NCI-H226 (cell line): ENCODE measurements around the gene CDKL2.

Source experiments
- DNase-seq: peaks from one replicate; pipeline ENCODE4 v3.0.0-alpha.2; 2015

Gene CDKL2

DNA sequence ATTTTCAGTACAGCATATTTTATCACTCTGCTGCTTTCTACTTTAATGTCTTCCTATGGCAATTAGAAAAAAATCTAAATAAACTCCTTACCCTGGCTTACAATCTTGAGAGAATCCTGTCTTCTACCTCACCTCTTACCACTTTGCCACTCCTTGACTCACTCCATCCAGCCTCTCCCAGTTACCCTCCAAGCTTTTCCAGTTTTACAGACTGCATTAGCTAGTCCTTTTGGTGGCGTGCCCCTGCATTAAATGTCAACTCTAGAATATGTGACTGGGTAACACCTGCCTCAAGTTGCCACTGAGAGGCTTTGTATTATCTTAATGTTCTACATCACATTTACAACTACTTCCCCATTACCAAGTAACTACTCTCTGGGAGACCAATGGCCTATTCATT lies 7.5 kb upstream of the CDKL2 start:
- no peak for DNase-seq

DNA sequence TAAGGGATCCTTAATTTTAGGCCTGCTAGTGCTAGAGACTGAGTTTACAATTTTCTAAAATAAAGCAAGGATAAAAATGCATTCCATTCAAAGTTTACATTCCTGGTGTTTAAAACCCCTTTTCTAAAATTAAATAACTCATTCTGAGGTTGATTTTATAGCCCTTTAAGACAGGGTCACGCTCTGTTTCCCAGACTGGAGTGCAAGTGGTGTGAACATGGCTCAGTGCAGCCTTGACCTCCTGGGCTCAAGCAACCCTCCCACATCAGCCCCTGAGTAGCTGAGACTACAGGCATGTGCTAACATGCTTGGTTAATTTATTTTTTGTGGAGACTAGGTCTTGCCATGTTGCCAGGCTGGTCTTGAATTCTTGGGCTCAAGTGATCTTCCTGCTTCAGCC lies 6.8 kb upstream of the CDKL2 start:
- DNase-seq, result no peak

GRCh38 chr4:75634951-75635350 lies 4.6 kb upstream of the CDKL2 start:
- DNase-seq, result peak; percentile 1

DNA sequence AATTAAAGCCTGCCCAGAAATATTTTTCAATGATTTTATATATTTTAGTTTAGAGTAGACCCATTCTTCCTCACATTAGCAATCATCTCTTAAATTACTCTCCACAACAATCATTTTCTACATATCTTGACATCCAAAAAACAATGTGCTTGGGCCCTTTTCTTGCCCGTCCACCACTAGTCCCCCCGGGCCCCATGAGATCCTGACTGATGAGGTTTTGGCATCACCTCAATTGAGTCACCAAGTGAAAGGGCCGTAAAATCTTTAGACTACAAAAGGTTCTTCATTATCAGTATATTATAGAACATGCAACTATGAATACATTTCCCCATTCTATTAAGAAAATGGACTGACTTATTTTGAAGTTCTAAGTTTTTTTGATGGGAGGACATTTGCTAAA lies 4.0 kb upstream of the CDKL2 start:
- DNase-seq, result peak; percentile 10

GRCh38 chr4:75633846-75634245 lies 3.5 kb upstream of the CDKL2 start:
- peak; percentile 74 for DNase-seq

DNA sequence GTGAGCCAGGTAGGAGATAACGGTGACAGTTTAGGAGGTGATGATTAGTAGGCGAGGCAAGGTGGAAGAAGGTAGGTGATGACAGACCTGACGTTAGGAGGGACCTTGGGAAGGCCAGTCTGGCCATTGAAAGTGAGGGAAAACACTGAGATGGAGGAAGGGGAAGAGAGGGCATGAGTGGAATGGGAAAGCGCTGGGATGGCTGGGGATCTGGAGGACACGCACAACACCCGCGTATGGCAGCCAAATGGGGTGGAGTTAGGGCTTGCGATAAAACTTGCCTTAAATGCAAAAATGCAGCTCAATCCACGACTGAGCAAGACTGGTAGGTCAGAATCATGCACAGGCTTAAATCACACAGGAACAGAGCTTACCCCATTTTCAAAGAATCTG lies 605 bp upstream of the CDKL2 start:
- DNase-seq, result no peak

- DNase-seq, result no peak
These were observed 1.1 kb downstream of the CDKL2 start for GRCh38 chr4:75629239-75629638.

DNA sequence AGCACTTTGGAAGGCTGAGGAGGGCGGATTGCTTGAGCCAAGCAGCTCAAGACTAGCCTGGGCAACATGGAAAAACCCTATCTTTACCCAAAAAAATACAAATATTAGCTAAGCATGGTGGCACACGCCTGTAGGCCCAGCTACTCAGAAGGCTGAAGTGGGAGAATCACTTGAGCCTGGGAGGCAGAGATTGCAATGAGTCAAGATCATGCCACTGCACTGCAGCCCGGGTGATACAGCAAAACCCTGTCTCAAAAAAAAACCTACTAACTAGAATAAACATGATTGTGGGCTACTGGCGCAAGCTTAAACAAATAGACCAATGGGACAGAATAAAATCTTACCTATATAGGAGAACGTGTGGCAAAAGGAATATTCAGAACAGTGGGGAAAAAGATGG lies 7.3 kb downstream of the CDKL2 start:
- no peak for DNase-seq

DNA sequence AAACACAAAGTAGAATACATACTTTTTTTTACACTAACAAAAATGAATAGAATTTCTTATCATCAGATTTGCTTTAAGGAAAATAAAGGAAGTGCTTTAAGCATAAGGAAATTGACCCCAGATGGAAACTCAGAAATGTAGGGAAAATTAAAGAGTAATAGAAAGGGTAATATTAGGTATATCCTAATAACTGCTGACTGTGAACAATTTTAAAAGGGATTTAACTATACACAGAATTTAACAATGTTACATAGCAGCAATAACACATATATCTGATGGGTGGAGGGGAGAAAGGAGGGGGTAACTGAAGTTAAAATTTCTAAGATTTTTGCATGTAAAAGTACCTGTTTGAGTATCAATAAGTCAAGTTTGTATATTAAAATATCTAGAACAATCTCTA lies 8.6 kb downstream of the CDKL2 start:
- DNase-seq, result no peak

- DNase-seq, result no peak
These were observed 18.0 kb downstream of the CDKL2 start for GRCh38 chr4:75612306-75612705.

DNA sequence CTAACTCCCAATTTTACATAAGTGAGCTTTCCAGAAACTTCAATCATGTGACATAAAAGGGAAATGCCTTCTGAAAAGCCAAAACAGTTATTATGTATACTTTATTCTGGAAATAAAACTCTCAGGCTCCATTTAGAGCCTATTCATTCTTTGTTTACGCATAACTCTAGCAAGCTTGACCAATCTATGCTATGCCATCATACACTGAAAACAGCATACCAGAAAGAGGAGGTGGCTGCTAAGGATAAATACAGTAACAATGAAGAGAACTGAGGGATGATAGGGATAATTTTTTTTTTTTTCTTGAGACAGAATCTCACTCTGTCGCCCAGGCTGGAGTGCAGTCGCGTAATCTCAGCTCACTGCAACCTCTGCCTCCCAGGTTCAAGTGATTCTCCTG lies 24.4 kb downstream of the CDKL2 start:
- DNase-seq, result no peak

GRCh38 chr4:75599647-75600046 lies 30.7 kb downstream of the CDKL2 start:
- no peak for DNase-seq

DNA sequence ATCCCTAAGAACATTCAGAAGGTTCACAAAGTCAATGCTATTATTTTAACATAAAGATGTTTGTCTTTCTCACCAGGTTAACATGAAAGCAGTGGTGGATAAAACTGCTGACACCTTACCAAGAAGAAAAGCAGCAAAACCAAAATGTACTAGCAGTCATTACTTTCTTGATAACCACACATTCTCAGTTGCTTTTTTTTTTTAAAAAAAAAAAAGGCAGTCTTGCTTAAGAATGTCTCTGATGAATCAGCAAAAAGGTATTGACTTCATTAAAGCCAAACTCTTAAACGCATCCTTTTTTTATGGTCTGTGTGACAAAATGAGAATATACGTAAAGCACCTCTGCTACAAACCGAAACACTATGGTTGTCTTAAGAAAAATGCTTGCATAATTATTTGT lies 31.9 kb downstream of the CDKL2 start:
- DNase-seq, result peak; percentile 3

DNA sequence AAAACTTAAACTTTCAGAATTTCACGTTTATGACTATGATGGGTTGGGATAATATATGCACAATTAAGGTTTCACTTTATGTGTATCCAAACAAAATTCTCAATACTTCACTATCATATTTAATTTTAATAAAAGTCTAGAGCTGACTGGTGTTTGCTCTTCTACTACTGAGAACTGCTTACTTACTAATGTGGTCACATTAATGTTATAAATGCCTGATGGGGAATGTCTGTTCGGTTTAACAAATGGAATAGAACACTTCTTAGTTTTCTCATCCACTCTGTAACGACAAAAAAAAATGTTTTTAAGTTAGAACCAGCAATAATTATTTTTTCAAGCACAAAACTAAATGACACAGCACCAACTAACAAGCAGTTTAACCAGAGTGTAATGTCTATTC lies 34.3 kb downstream of the CDKL2 start:
- DNase-seq, result no peak

- DNase-seq, result no peak
These were observed 36.9 kb downstream of the CDKL2 start for GRCh38 chr4:75593393-75593792.

GRCh38 chr4:75584067-75584466 lies 46.3 kb downstream of the CDKL2 start:
- DNase-seq, result peak; percentile 33

DNA sequence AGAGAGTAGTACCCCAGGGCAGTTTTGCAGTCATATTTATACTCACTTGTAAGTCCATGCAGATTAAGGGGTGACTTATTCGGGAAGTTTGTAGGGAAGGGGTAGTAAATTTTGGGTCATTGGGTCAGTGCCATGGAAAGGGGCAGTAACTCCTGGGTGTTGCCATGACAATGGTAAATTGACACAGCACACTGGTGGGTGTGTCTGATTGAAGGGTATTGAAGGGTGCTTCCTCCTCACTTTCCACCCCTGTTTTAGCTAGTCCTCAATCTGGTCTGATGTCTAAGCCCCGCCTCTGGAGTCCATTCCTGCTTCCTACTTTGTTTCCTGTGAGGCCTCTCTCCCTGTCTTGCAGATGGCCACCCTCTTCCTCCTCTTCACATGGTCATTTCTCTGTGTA lies 62.6 kb downstream of the CDKL2 start:
- no peak for DNase-seq

- DNase-seq, result no peak
These were observed 63.4 kb downstream of the CDKL2 start for GRCh38 chr4:75566911-75567310.

- no peak for DNase-seq
These were observed 64.8 kb downstream of the CDKL2 start for GRCh38 chr4:75565481-75565880.

DNA sequence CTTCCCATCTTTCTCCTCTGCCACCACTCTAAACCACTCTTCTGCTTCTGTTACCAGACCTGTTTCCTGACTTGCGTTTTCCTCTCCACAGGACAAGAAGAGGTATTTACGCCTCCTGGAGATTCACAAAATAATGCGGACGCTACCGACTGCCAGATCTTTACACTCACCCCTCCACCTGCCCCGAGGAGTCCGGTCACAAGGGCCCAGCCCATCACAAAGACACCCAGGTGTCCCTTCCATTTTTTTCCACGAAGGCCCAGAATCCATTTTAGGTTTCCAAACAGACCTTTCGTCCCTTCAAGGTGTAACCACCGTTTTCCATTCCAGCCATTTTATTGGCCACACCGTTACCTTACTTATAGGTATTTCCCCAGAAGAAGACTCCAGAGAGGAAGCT lies 66.3 kb downstream of the CDKL2 start:
- DNase-seq, result no peak

DNA sequence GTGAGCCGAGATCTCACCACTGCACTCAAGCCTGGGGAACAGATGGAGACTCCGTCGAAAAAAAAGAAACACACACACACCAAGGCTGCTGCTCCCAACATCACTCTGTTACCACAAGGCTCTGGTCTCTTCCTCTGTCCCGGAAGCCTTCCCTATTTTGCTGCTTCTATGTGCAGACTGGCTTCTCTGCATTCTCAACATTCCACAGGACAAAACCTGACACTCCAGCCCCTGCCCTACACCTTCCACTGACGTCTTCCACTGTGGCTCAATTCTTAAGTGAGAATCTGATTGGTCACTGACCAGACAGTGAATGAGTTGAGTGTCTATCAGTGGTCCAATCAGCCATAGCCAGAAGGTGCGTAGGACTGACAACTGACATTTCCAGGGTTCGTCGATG lies 68.5 kb downstream of the CDKL2 start:
- no peak for DNase-seq

- no peak for DNase-seq
These were observed 72.6 kb downstream of the CDKL2 start for GRCh38 chr4:75557696-75558095.

GRCh38 chr4:75555294-75556164 lies 74.8 kb downstream of the CDKL2 start, which contains the start of gene ODAPH:
Gene ODAPH (plus strand): TSS chr4:75556066. CDS start chr4:75556083, 17 bp downstream.
- DNase-seq, result peak; percentile 77

DNA sequence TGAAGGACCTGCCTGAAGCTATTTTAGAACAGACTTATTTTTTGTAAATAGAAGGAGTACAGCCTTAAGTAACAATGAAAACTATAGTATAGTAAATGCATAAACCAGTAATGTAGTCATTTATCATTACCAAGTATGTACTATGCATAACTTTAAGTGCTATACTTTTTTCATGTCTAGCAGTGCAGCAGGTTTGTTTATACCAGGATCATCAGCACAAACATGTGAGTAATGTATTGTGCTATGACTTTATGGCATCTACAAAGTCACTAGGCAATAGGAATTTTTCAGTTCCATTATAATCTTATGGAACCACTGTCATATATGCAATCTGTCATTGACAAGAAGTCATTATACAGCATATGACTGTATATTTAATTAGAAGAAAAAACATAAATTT lies 77.9 kb downstream of the CDKL2 start:
- no peak for DNase-seq

DNA sequence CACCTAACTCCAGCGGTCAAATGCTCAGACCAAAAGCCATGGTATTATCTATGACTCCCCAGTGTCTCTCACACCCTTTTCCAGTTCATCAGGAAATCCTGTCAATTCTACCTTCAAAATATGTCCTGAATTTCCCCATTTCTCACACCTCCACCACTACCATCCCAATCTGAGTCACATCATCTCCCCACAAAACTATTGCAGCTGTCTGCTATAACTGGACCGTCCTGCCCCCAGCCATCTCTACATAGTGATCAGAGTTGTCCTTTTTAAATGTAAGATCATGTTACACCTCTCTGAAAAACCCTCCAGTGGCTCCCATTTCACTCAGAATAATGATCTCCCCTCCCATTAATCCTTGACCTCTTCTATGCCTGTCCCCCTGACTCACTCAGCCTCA lies 81.3 kb downstream of the CDKL2 start:
- no peak for DNase-seq
